Mucosa of gallbladder (tissue), 1 donor: ENCODE measurements around the gene RAB44. TPM values are rescaled to one million over a fixed set of nuclear protein-coding genes. Genes with fewer than 3 reads are reported as not detected.
"Not testable (repeated sequence)": the region's sequence is repeated elsewhere in the genome, so short reads cannot be mapped to it uniquely, and the experiment has no call there.

Source experiments
- DNase-seq: peaks from one replicate; pipeline ENCODE4 v3.0.0-alpha.2; 2020; ENCODE audit warnings: low spot score
- total RNA-seq: library from RNA; stranded (reverse); gene quantifications from one replicate; pipeline ENCODE4 v1.2.1, GENCODE V29; 2021
- donor health status: DM: no; HTN: no; CAD: no.

RAB44 gene
- total RNA-seq, 1 donor from 2014 or later = 0.75 TPM

DNA sequence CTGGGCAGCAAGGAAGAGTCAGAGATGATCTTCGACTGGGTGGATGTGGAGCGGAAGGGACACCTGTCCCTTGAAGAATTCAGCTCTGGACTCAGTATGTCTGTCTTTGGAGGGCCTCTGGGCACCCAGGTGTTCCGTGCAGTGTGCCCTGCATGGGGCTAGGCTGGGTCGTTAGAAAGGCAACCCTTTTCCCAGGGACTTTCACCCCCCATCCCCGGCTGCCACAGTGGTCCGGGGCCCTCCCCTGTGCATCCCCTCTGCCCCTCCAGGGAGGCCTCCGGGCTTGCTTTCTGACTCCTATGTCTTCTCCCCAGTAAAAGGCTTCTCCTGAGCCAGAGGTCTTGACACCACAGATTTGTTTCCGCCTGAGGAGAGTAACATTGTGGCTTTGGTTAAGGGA is 16.2 kb downstream of the RAB44 start:
- DNase-seq = no peak

- DNase-seq = no peak
Measured at GRCh38 chr6:36714511-36714910, 16.9 kb downstream of the RAB44 start.

DNA sequence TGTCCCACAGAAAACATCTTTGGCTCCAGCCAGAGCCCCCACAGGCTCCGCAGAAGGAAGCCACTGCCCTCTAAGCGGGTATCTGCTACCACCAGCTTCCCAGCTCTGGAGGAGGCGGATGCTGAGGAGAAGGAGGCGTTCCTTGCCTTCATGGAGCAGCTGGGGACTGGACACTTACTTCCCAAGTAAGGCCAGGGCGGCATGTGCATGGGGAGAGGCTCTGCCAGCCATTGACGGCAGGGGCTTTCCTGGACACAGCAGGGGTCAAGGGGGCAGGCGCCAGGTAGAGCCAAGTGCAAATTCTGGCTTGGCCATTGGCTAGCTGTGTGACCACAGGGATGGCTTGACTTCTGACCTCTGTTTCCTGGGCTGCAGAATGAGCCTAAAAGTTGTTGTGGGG is 17.8 kb downstream of the RAB44 start:
- no peak for DNase-seq

DNA sequence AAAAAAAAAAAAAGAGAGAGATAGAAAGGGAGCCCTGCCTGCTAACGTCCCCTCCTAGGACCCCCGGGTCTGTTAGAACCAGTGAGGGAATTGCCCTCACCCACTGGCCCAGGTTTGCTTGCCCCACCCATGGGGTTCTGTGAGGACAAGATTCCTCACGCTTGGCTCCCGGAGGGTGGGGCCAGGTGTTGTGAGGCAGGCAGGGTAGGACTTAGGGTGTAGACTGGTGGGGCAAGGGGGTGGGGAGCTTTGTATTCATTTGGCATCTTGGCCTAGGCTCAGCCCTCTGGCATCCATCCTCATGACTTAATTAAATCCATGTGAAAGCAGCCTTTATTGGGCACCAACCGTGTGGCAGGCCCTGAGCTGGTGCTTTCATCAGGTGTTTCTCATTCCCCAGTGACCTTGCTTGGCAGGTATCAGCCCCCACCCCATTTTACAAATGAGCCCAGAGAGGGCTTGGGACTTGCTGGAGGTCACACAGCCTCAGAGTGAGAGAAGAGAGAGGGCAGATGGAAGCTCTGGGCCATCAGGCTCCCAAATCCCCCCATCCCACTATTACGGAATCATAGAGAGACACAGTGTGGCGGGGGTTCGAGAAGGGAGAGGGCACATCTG is 19.0 kb downstream of the RAB44 start:
- no peak for DNase-seq

DNA sequence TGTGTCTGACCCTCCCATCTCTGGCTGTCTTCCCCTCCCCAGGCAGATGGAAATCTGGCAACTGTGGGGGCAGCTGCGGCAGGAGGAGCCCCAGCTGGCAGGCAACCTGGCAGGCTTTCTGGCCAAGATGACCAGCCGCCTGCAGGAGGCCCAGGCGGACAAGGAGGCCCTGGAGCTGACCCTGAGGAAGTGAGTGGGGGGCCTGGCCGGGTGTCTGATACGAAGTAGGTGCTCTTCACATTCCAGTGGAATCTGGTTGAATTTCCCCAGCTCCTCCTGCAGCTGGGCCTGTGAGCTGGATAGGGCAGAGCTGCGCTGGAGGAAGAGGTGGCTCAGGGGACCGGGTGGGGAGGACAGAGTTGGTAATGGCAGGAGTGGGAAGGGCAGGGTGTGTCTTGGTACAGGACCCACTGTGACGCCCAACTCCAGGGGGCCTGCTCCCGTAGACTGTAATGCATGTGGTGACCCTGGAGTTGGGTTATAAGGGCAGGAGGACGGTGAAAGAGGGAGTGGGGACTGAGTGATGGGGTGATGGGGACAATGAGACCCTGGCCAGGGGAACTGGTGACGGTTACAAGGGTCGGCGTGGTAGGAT is 19.7 kb downstream of the RAB44 start:
- DNase-seq = no peak

DNA sequence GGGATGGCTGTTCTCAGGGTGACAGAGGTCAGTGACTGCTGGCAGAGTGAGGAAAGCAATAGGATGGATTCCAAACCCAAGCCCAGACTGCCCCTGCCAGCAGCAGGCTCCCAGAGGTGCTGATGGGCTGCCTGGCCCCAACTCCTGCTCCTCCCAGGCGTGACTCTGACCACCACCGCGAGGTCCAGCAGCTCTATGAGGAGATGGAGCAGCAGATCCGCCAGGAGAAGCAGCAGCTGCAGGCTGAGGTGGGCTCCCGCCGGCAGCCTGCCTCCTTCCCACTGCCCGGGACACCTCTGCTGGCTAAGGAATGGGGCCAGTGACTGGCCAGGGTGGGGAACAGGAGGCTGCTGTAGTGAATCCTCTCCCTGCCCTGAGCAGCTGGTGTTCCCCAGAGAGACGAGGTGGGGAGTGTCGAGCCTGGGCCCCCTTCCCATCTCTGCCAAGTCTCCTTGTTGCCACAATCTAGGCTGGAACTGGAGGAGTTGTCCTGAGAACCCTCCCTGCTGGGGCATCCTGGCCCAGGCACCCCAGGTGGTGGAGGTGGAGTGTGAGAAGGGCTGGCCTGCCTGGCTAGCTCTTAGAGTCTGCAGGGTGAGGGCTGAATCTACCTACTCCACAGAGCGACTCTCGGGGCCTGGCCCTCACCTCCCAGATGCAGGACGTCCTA is 20.4 kb downstream of the RAB44 start:
- DNase-seq = no peak

- no peak for DNase-seq
Measured at GRCh38 chr6:36718560-36718959, 20.9 kb downstream of the RAB44 start.

GRCh38 chr6:36719126-36719525 is 21.5 kb downstream of the RAB44 start:
- no peak for DNase-seq

DNA sequence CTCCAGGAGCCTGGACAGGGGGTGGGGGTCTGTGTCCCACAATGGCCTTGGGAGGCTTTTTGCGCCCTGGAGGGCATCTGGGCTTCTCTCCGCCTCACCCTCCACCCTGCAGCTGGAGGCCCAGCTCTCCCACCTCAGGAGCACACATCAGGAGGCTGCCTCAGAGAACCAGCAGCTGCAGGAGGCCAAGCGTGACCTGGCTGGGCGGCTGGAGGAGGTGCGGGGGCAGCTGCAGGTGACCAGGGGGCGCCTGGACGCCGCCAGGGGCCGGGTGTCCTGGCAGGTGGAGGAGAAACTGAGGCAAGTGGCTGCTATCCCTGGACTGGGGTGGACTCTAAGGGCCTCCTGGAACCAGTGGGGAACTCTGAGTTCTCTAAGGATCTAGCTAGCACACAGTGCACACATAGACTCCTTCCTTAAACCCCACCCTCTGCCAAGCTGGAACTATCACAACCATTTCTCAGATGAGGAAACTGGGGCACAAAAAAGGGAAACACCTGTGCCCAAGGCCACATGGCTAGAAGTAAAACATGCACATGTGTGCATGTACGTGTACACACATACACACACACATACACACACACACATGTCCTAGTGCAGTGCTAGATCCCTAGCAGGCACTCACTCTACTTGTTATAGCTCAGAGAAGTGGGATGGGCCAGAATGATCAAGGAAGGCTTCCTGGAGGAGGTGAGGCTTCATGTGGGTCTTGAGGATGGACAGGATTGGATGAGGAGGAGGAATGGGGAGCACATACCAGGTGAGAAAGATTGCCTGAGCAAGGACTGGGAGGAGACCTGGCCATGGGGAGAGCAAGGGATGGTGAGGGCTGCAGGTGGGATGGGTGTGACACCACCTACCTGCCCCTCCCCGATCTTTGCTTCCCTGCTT is 22.9 kb downstream of the RAB44 start:
- DNase-seq = no peak

GRCh38 chr6:36721369-36722140 is 23.9 kb downstream of the RAB44 start:
- DNase-seq = no peak

DNA sequence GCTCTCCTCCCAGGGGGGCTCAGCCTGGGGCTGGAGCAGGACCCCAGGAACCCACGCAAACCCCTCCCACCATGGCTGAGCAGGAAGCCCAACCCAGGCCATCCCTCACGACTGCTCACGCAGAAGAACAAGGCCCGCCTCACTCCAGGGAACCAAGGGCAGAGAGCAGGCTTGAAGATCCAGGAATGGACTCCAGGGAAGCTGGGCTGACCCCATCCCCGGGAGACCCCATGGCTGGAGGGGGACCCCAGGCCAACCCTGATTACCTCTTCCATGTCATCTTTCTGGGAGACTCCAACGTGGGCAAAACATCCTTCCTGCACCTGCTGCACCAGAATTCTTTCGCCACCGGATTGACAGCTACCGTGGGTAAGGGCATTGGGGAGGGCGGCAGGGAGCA is 24.7 kb downstream of the RAB44 start:
- DNase-seq = no peak

DNA sequence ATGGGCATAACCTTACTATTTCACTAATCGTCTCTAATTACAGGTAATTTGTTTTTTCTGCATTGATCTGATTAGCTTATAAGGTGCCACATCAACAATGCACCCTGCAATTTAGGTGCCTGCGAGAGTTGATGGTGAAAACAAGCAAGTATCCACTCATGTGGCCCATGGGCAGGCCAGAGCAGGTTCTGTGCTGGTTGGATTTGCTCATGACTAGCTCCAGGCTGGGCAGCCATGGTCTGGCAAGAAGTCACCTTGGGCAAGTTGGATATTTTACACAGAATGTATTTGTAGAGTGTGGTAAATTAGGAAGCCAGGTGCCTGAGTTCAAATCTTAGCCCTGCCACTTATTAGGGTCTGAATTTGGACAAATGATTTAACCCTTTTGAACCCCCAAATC is 25.3 kb downstream of the RAB44 start:
- DNase-seq = no peak

- DNase-seq = not testable (repeated sequence)
Measured at GRCh38 chr6:36723992-36724391, 26.4 kb downstream of the RAB44 start.

DNA sequence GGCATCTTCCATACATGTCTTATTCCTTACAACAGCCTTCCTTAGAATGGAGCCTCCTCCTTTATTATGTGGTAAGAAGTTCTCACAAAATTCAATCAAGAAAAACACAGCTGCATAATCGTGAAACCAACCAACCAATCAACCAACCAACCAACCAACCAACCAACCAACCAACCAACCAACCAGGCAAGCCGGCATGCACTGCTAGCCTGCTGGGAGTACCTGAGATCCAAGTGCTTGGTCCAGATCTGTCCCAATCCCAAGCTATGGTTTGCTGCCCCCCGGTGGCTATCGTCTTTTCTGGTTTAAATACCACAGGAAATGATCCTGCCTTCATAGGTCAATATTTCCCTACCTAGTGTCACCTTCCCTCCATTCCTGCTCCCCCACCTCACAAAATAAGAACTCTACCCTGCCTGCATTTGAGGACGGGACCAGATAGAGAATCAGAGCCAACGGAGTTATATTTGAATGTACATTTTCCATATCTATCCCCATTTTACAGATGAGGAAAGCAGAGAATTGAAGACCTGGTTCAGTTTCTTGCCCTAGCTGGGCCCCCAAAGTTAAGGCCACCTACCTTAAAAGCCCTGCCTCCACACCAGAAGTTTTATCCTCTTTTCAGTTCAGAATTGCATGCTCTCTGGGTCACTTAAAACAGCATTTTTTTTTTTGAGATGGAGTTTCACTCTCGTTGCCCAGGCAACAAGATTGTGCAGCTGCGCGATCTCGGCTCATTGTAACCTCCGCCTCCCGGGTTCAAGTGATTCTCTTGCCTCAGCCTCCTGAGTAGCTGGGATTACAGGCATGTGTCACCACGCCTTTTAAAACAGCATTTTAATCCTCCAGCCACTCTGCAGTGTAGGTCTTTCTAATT is 27.1 kb downstream of the RAB44 start:
- DNase-seq = peak; percentile 80

GRCh38 chr6:36725581-36725980 is 28.0 kb downstream of the RAB44 start:
- DNase-seq = no peak

GRCh38 chr6:36727505-36728021 is 29.9 kb downstream of the RAB44 start:
- DNase-seq = no peak

- no peak for DNase-seq
Measured at GRCh38 chr6:36728289-36729160, 30.9 kb downstream of the RAB44 start.

- DNase-seq = no peak
Measured at GRCh38 chr6:36729161-36729524, 31.5 kb downstream of the RAB44 start.
